ENCODE data around the gene ESPN. TPM values are rescaled to one million over a fixed set of nuclear protein-coding genes. Genes with fewer than 3 reads are reported as not detected.
"Not testable (repeated sequence)": the region's sequence is repeated elsewhere in the genome, so short reads cannot be mapped to it uniquely, and the experiment has no call there.

Gene ESPN
- total RNA-seq, 2 donors from 2014 or later: 13.2 to 15.7 TPM

DNA sequence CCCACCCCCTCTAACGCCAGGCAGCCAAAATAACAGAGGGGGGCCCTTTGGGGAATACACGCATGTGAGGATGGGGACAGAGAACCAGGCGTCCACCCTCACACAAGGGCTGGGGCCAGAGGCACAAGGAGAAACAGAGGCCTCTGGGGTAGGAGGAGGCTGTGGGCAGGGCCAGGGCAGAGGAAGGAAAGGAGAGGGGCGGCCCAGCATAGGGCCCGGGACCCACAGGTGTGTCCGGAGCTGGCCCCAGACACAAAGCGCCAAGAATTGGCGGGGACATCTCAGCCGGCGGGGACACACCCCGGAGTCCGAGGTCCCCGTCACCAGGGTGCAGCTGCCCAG is 60.2 kb downstream of the ESPN start:
- Mint-ChIP-seq H3K27me3 (peaks cover 19% of the 10 kb centered on the region), H3K4me1 (peaks cover 19% of the 10 kb centered on the region), H3K4me3 (no peak overlapping the region), H3K36me3 (ENCODE audit: low read depth) (peaks cover 2% of the 10 kb centered on the region), H3K27ac (no peak overlapping the region)
- H3K9me3 ChIP-seq (ENCODE audit: control insufficient read depth, low read length, poor library complexity, severe bottlenecking): no peaks in the 10 kb centered on the region
- DNase-seq (no peak), ATAC-seq (no peak)

DNA sequence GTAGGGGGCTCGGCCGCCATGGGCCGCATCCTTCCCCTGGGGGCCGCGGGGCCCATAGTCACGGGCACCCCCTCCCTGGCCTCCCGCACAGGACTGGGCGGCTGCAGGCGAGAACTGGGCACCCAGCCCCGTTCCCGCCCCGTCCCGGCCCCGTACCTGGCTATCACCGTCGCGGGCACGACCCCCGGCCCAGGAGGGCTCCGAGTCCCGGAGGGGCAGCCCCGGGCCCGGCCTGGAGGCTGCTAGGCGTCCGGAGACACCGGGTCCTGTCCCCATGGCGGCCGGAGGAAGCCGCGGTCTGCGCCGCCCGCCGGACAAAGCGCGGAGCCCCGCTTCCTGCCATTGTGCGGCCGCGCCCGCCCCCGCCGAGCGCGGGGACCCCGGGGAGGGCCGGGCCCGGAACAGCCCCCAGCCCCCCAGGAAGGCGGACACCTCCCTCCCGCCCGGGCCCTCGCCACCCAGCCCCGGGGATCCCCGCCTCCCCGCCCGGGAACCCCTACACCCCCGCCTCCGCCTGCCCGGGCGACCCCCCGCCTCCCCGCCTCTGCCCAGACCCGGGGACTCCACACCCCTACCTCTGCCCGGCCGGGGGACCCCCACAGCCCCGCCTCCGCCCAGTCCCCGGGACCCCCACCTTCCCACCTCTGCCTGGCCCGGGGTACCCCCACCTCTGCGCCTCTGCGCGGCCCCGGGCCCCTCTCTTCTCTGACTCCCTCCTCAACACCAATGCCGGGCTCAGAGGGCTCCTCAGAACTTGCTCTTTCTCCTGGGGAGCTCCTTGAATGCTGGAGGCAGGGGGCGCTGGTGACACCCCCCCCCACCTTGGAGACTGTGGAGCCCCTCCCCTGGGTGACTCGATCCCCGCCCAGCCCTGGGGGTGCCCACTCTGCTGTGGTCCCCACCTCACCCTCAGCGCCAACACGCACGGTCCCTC is 60.9 kb downstream of the ESPN start:
- no peak for DNase-seq

GRCh38 chr1:6486433-6487011 is 61.9 kb downstream of the ESPN start:
- H3K36me3 Mint-ChIP-seq (ENCODE audit: low read depth): peaks cover 2% of the 10 kb centered on the region
- H3K27me3 Mint-ChIP-seq: peaks cover 19% of the 10 kb centered on the region
- H3K9me3 ChIP-seq (ENCODE audit: control insufficient read depth, low read length, poor library complexity, severe bottlenecking): no peaks in the 10 kb centered on the region
- H3K4me1 Mint-ChIP-seq: peaks cover 26% of the 10 kb centered on the region
- peak overlapping the region; percentile 78 for H3K4me3 Mint-ChIP-seq
- peak overlapping the region; percentile 80 for H3K27ac Mint-ChIP-seq
- DNase-seq: peak; percentile 72 to 88 (median 76)
- peak; percentile 78 for ATAC-seq

More for the DNA sequence above, 60.9 kb downstream of the ESPN start:
- Mint-ChIP-seq H3K27ac (peak overlapping the region; percentile 80), H3K4me3 (peak overlapping the region; percentile 78), H3K4me1 (peaks cover 22% of the 10 kb centered on the region), H3K27me3 (peaks cover 19% of the 10 kb centered on the region), H3K36me3 (ENCODE audit: low read depth) (peaks cover 2% of the 10 kb centered on the region)
- no peaks in the 10 kb centered on the region for H3K9me3 ChIP-seq (ENCODE audit: control insufficient read depth, low read length, poor library complexity, severe bottlenecking)
- no peak for ATAC-seq

DNA sequence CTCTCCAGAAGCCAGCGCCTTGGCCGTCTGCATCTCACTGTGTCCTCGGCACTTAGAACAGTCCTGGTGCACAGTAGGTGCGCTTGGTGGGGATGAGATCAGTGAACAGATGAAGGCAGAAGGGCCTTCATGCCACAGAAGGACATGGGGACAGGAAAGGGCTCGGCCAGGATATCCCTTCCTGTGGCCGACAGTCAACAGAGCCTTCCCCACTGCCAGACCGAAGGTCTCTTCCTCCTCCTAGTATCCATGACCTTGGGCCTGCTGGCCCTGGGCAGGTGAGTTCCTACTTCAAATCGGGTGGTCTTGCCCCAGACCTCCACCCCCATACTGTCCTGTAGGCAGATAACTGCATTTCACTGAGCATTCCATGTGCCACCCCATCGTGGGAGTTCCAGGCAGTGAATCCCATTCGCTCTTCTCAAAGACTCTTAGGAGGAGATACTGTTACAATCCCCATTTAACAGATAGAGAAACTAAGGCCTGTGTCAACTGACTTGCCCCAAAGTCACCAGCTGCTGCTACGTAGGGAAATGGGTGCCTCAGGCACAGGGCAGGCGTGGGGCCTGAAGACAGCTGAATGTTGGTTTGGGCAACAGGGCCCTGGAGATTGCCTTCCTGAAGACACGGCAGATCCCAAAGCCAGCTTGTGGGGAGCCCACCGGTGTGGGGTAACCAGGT is 63.4 kb downstream of the ESPN start:
- Mint-ChIP-seq H3K27ac (peak overlapping the region; percentile 74), H3K4me1 (peaks cover 26% of the 10 kb centered on the region), H3K36me3 (ENCODE audit: low read depth) (peaks cover 2% of the 10 kb centered on the region), H3K27me3 (peaks cover 15% of the 10 kb centered on the region), H3K4me3 (peak overlapping the region; percentile 53)
- no peaks in the 10 kb centered on the region for H3K9me3 ChIP-seq (ENCODE audit: control insufficient read depth, low read length, poor library complexity, severe bottlenecking)
- ATAC-seq: no peak
- no peak for DNase-seq

- no peak for ATAC-seq
- Mint-ChIP-seq H3K27ac (no peak overlapping the region), H3K36me3 (ENCODE audit: low read depth) (peaks cover 2% of the 10 kb centered on the region), H3K4me1 (peaks cover 29% of the 10 kb centered on the region), H3K4me3 (no peak overlapping the region), H3K27me3 (peaks cover 15% of the 10 kb centered on the region)
- DNase-seq: no peak
- H3K9me3 ChIP-seq (ENCODE audit: control insufficient read depth, low read length, poor library complexity, severe bottlenecking): no peaks in the 10 kb centered on the region
Measured at GRCh38 chr1:6488602-6489382, 64.2 kb downstream of the ESPN start.

- no peaks in the 10 kb centered on the region for H3K9me3 ChIP-seq (ENCODE audit: control insufficient read depth, low read length, poor library complexity, severe bottlenecking)
- peaks cover 29% of the 10 kb centered on the region for H3K4me1 Mint-ChIP-seq
- H3K27ac Mint-ChIP-seq: no peak overlapping the region
- H3K27me3 Mint-ChIP-seq: peaks cover 15% of the 10 kb centered on the region
- H3K4me3 Mint-ChIP-seq: peak overlapping the region; percentile 28
- ATAC-seq (no peak), DNase-seq (no peak)
- H3K36me3 Mint-ChIP-seq (ENCODE audit: low read depth): peaks cover 2% of the 10 kb centered on the region
Measured at GRCh38 chr1:6489383-6489765, 64.8 kb downstream of the ESPN start.

DNA sequence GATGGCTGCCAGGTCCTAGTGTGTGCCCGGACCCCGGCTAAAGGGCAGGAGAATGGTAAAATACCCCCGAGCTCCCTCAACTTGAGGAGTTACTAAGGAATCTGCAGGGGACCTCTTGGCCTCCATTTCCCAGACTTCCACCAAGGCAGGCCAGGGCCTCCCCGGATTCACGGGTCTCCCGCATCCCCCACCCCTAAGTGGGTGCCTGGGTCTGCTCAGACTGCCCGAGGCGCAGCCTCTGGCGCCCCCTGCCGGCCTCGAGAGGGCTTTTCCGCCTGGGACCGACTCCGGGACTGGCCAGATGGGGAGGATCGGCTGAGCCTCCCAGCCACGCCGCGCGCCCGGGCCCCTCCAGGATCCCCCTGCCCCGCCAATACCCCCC is 65.2 kb downstream of the ESPN start:
- ATAC-seq: peak; percentile 73
- H3K27me3 Mint-ChIP-seq: peaks cover 15% of the 10 kb centered on the region
- peak overlapping the region; percentile 89 for H3K4me3 Mint-ChIP-seq
- peaks cover 29% of the 10 kb centered on the region for H3K4me1 Mint-ChIP-seq
- DNase-seq: peak; percentile 69 to 80 (median 72)
- peaks cover 2% of the 10 kb centered on the region for H3K36me3 Mint-ChIP-seq (ENCODE audit: low read depth)
- no peak overlapping the region for H3K27ac Mint-ChIP-seq
- H3K9me3 ChIP-seq (ENCODE audit: control insufficient read depth, low read length, poor library complexity, severe bottlenecking): no peaks in the 10 kb centered on the region

GRCh38 chr1:6490181-6491080 is 65.9 kb downstream of the ESPN start:
- Mint-ChIP-seq H3K4me3 (peak overlapping the region; percentile 89), H3K4me1 (peaks cover 28% of the 10 kb centered on the region), H3K27me3 (peaks cover 15% of the 10 kb centered on the region), H3K36me3 (ENCODE audit: low read depth) (peaks cover 2% of the 10 kb centered on the region), H3K27ac (peak overlapping the region; percentile 92)
- peak; percentile 57 for ATAC-seq
- DNase-seq: peak; percentile 27 to 45 (median 31)
- H3K9me3 ChIP-seq (ENCODE audit: control insufficient read depth, low read length, poor library complexity, severe bottlenecking): no peaks in the 10 kb centered on the region

DNA sequence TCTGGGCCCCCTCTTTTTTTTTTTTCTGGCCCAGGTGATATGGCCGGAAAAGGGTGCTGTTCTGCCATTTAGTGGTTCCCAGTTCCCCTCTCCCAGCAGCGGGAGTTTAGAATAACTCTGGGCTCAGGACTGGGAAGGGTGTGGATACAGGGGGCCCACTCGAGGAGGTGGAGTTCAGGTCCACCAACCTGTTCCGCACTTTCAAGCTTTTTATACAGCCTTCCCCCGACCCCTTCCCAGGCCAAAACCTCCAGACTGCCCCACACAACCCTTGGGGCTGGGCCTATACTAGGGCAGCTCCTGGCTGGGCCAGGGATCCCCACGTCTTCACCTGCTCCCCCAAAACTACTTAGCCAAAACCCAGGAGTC is 66.5 kb downstream of the ESPN start:
- ATAC-seq (no peak), DNase-seq (no peak)
- Mint-ChIP-seq H3K27me3 (peaks cover 14% of the 10 kb centered on the region), H3K36me3 (ENCODE audit: low read depth) (peaks cover 2% of the 10 kb centered on the region), H3K4me1 (peaks cover 29% of the 10 kb centered on the region), H3K27ac (peak overlapping the region; percentile 92), H3K4me3 (peak overlapping the region; percentile 89)
- no peaks in the 10 kb centered on the region for H3K9me3 ChIP-seq (ENCODE audit: control insufficient read depth, low read length, poor library complexity, severe bottlenecking)

DNA sequence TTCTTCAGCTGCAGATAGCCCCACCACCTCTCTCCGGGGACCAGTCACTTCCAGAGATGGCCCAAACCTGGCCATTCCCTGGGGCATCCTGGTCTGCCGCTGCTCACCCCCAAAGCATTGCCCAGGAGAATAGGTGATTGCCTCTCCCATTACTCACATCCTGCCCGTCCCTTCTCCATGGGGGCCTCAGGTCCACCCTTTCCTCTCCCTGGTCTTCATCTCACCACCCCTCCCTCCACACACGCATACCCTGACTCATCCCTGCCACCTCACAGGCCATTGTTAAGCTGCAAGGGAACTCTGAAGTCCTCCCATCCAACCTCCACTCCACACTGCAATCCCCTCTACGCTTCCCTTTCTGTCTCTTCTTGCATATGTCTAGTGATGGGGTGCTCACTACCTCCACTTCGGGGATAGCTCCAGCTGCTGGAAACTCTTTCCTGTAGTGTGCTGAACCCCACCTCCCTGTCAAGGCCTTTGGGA is 66.9 kb downstream of the ESPN start, which contains the start of gene PLEKHG5:
PLEKHG5 (minus strand) TSS at position 188 of the 483 bp plus-strand sequence. CDS start 14,096 bp downstream, outside the sequence.
- H3K4me1 Mint-ChIP-seq: peaks cover 25% of the 10 kb centered on the region
- H3K27ac Mint-ChIP-seq: peak within 1 kb of the TSS; percentile 92
- H3K27me3 Mint-ChIP-seq: peaks cover 10% of the 10 kb centered on the region
- DNase-seq (no peak), ATAC-seq (no peak)
- H3K4me3 Mint-ChIP-seq: peak within 1 kb of the TSS; percentile 89
- H3K9me3 ChIP-seq (ENCODE audit: control insufficient read depth, low read length, poor library complexity, severe bottlenecking): no peaks in the 10 kb centered on the region
- peaks cover 2% of the 10 kb centered on the region for H3K36me3 Mint-ChIP-seq (ENCODE audit: low read depth)

DNA sequence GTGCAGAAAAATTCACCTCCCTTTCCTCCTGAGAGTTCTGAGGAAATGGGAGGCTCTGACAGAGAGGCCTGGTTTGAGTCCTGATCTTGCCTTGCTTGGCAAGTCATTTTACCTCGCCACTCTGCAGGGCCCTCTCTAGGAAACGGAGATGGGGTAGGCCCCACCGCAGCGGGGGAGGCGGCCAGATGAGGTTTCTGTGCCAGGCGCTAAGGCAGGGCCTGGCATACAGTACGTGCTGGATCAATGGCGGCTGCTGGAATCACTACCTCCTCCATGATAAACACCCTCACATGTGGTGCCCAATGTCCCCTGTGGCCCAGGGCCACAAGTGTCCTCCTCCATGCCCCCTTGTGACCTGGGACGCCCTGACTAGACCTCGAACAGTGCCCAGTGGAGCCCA is 67.4 kb downstream of the ESPN start:
- H3K36me3 Mint-ChIP-seq (ENCODE audit: low read depth): peaks cover 2% of the 10 kb centered on the region
- H3K4me1 Mint-ChIP-seq: peaks cover 23% of the 10 kb centered on the region
- no peaks in the 10 kb centered on the region for H3K9me3 ChIP-seq (ENCODE audit: control insufficient read depth, low read length, poor library complexity, severe bottlenecking)
- H3K4me3 Mint-ChIP-seq: peak overlapping the region; percentile 89
- H3K27ac Mint-ChIP-seq: peak overlapping the region; percentile 92
- DNase-seq (no peak), ATAC-seq (no peak)
- H3K27me3 Mint-ChIP-seq: peaks cover 9% of the 10 kb centered on the region

DNA sequence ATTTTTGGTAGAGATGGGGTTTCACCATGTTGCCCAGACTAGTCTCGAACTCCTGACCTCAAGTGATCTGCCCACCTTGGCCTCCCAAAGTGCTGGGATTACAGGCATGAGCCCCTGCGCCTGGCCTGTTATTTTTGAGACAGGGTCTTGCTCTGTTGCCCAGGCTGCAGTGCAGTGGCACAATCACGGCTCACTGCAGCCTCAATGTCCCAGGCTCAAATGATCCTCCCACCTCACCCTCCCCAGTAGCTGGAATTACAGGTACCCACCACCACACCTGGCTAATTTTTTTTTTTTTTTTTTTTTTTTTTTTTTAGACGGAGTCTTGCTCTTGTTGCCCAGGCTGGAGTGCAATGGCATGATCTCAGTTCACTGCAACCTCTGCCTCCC is 69.3 kb downstream of the ESPN start:
- peaks cover 24% of the 10 kb centered on the region for H3K4me1 Mint-ChIP-seq
- not testable (repeated sequence) for ATAC-seq; H3K4me3 Mint-ChIP-seq; H3K9me3 ChIP-seq (ENCODE audit: control insufficient read depth, low read length, poor library complexity, severe bottlenecking); H3K27me3 Mint-ChIP-seq; DNase-seq; H3K36me3 Mint-ChIP-seq (ENCODE audit: low read depth)
- H3K27ac Mint-ChIP-seq: peak overlapping the region; percentile 92
